ENCODE results near the gene PLTP. TPM values are rescaled to one million over a fixed set of nuclear protein-coding genes. Genes with fewer than 3 reads are reported as not detected.

PLTP gene
- total and polyA plus RNA-seq, 3 experiments from 2014 or later: 0.45 to 3.2 (median 2.5) TPM

DNA sequence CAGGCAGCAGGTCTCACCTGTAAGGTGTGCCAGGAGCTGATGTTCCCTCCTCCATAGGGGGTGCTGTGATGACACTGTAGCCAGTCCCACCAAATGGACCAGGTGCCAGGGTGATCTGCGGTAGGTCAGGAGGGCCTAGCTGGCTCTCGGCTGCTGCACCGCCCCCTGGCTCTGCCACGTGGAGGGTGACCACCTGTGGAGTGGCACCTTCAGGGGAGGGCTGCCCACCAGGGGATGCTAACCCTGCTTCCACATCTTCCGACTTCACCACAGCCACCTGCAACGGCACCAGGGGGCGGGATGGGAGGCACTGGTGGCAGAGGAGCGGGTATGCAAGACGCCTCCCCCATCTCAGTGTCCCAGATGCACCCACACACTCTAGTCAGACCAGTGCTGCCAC is 41.7 kb upstream of the PLTP start:
- no peak overlapping the region for H3K27ac ChIP-seq (ENCODE audit: low read depth, low read length)
- Mint-ChIP-seq H3K4me3 (no peak overlapping the region), H3K27me3 (no peaks in the 10 kb centered on the region), H3K9me3 (no peaks in the 10 kb centered on the region), H3K27ac (peak overlapping the region in 3 of 8 donors; percentile 25 to 66 (median 47)), H3K4me1 (peaks cover 4 to 11% (median 6%) of the 10 kb centered on the region in 3 donors), H3K36me3 (peaks cover 4 to 83% (median 6%) of the 10 kb centered on the region in 3 donors)
- POLR2A ChIA-PET: interaction anchor here (0.5 to 1.3 kb wide), 3 partner anchors 16 to 994 kb away, joined by 3 to 6 read pairs (median 3); partner anchors contain the start of gene TOMM34
- H3K9me3 ChIP-seq (ENCODE audit: low read length): no peaks in the 10 kb centered on the region
- CTCF ChIA-PET: interaction anchor here (0.6 to 1.0 kb wide), 2 partner anchors 17 to 155 kb away, joined by 3 to 4 read pairs; no protein-coding TSS in a partner anchor
- no peaks in the 10 kb centered on the region for H3K4me1 ChIP-seq (ENCODE audit: insufficient read depth, low read length)
- peak in 1 of 5 donors; percentile 45 for DNase-seq
- H3K4me3 ChIP-seq (ENCODE audit: low read length): no peak overlapping the region
- no peaks in the 10 kb centered on the region for H3K27me3 ChIP-seq (ENCODE audit: insufficient read depth, low read length, poor library complexity, severe bottlenecking)
- peaks cover 63% of the 10 kb centered on the region for H3K36me3 ChIP-seq (ENCODE audit: insufficient read depth, low read length)

DNA sequence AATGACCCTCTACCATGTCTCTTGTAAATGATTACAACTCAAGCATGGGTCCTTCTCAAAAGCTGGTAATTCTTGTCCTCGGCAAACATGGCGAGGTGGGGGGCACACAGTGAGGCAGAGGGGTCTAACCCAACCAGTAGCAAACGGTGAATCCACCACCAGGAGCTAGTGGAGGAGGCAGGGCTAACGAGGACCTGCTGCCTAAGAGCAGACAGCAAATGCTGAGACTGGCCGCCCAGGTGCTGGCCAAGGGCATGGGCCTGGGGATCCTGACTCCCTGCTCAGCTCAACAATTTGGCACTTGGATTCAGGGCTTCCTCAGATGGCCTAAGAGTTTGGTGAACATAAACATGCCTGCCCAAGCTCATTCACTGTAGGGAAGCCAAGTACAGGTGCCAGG is 40.9 kb upstream of the PLTP start:
- peak overlapping the region in 3 of 8 donors; percentile 40 to 56 (median 46) for H3K27ac Mint-ChIP-seq
- DNase-seq: no peak
- Histone ChIP-seq H3K36me3 (ENCODE audit: insufficient read depth, low read length) (peaks cover 63% of the 10 kb centered on the region), H3K4me1 (ENCODE audit: insufficient read depth, low read length) (no peaks in the 10 kb centered on the region), H3K9me3 (ENCODE audit: low read length) (no peaks in the 10 kb centered on the region), H3K4me3 (ENCODE audit: low read length) (no peak overlapping the region), H3K27ac (ENCODE audit: low read depth, low read length) (no peak overlapping the region), H3K27me3 (ENCODE audit: insufficient read depth, low read length, poor library complexity, severe bottlenecking) (no peaks in the 10 kb centered on the region)
- POLR2A ChIA-PET: interaction anchor here (0.5 to 1.3 kb wide), 4 partner anchors 17 to 19 kb away, joined by 3 read pairs; no protein-coding TSS in a partner anchor
- no peaks in the 10 kb centered on the region for H3K27me3 Mint-ChIP-seq
- H3K36me3 Mint-ChIP-seq: peaks cover 0 to 84% (median 4%) of the 10 kb centered on the region in 3 donors
- CTCF ChIA-PET: interaction anchor here (0.6 to 1.0 kb wide), 2 partner anchors 13 to 18 kb away, joined by 3 to 4 read pairs; no protein-coding TSS in a partner anchor
- peaks cover 4 to 11% (median 6%) of the 10 kb centered on the region in 3 donors for H3K4me1 Mint-ChIP-seq
- H3K9me3 Mint-ChIP-seq: no peaks in the 10 kb centered on the region
- no peak overlapping the region for H3K4me3 Mint-ChIP-seq

DNA sequence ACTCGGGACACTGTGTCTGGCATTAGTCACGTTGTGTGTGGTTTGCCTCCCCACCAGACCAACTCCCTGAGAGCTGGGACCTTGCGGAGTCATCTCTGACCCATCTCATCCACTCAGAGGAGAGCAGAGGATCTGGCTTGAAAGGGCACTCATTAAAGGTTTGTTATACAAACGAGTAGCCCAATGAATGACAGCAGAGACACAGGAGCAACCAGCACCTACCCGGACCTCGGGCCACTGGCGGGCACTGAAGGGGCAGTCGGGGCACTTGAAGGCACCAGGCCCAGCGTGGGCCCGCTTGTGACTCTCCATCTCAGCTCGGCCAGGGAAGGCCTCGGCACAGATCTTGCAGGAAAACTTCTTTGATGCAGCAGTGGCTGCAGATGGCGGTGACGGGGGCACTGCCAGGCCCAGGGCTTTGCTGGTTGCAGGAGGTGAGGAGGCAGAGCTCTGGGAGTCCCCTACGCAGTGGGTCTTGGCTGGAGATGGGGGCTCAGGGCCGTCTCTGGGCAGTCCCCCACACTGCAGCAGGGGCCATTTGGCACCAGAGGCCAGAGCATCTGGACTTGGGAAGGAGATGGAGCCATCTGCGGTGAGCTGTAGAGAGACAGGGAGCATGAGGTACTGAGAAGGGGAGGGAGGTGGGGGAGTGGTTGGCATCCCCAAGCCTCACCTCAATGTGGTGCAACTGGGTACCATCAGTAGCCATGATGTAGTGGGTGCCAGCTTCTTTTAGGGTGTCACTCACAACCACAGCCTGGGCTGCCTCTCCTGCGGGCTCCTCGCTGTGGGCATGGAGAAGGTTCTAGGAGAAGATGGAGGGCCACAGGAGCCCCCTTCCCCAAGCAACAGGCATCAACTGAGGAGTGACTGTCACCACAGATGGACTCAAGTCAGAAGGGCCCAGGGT is 40.2 kb upstream of the PLTP start:
- Histone ChIP-seq H3K27me3 (ENCODE audit: insufficient read depth, low read length, poor library complexity, severe bottlenecking) (no peaks in the 10 kb centered on the region), H3K27ac (ENCODE audit: low read depth, low read length) (no peak overlapping the region), H3K36me3 (ENCODE audit: insufficient read depth, low read length) (peaks cover 64% of the 10 kb centered on the region), H3K9me3 (ENCODE audit: low read length) (no peaks in the 10 kb centered on the region), H3K4me1 (ENCODE audit: insufficient read depth, low read length) (no peaks in the 10 kb centered on the region), H3K4me3 (ENCODE audit: low read length) (no peak overlapping the region)
- ChIA-PET CTCF (interaction anchor here (0.6 kb wide), 1 partner anchor 13 kb away, joined by 3 read pairs; no protein-coding TSS in a partner anchor), POLR2A (interaction anchor here (1.1 to 4.4 kb wide), 2 partner anchors 18 to 19 kb away, joined by 3 to 26 read pairs; partner anchors contain the start of gene PCIF1)
- peaks cover 0 to 84% (median 4%) of the 10 kb centered on the region in 3 donors for H3K36me3 Mint-ChIP-seq
- peak overlapping the region in 6 of 8 donors; percentile 57 to 91 (median 84) for H3K27ac Mint-ChIP-seq
- H3K27me3 Mint-ChIP-seq: no peaks in the 10 kb centered on the region
- peaks cover 4 to 11% (median 6%) of the 10 kb centered on the region in 3 donors for H3K4me1 Mint-ChIP-seq
- peak overlapping the region in 1 of 7 donors; percentile 3 for H3K4me3 Mint-ChIP-seq
- H3K9me3 Mint-ChIP-seq: no peaks in the 10 kb centered on the region
- no peak for DNase-seq

DNA sequence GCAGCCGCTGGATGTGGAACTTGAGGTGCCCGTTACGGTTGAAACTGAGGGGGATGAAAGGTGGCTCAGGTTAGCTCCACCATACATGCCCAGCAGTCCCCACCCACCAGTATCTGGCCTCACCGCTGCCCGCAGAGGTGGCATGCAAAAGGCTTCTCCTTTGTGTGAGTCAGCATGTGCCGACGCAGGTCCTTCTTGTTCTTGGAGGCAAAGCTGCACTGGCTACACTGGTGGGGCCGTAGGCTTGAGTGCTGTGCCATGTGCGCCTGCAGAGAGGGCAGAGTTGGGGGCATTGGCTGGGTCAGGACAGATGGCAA is 38.3 kb upstream of the PLTP start:
- Histone ChIP-seq H3K9me3 (ENCODE audit: low read length) (no peaks in the 10 kb centered on the region), H3K27me3 (ENCODE audit: insufficient read depth, low read length, poor library complexity, severe bottlenecking) (no peaks in the 10 kb centered on the region), H3K36me3 (ENCODE audit: insufficient read depth, low read length) (peaks cover 73% of the 10 kb centered on the region), H3K4me1 (ENCODE audit: insufficient read depth, low read length) (peaks cover 10% of the 10 kb centered on the region), H3K27ac (ENCODE audit: low read depth, low read length) (no peak overlapping the region), H3K4me3 (ENCODE audit: low read length) (no peak overlapping the region)
- POLR2A ChIA-PET: interaction anchor here (1.9 to 4.4 kb wide), 2 partner anchors 16 to 20 kb away, joined by 11 to 26 read pairs; partner anchors contain the start of gene PCIF1
- Mint-ChIP-seq H3K4me1 (peaks cover 8 to 23% (median 14%) of the 10 kb centered on the region in 3 donors), H3K4me3 (no peak overlapping the region), H3K9me3 (no peaks in the 10 kb centered on the region), H3K36me3 (peaks cover 0 to 89% (median 4%) of the 10 kb centered on the region in 3 donors), H3K27ac (peak overlapping the region in 1 of 8 donors; percentile 15), H3K27me3 (no peaks in the 10 kb centered on the region)
- no peak for DNase-seq
- CTCF ChIA-PET: interaction anchor here (1.0 to 1.3 kb wide), 2 partner anchors 20 to 23 kb away, joined by 3 to 6 read pairs; no protein-coding TSS in a partner anchor

DNA sequence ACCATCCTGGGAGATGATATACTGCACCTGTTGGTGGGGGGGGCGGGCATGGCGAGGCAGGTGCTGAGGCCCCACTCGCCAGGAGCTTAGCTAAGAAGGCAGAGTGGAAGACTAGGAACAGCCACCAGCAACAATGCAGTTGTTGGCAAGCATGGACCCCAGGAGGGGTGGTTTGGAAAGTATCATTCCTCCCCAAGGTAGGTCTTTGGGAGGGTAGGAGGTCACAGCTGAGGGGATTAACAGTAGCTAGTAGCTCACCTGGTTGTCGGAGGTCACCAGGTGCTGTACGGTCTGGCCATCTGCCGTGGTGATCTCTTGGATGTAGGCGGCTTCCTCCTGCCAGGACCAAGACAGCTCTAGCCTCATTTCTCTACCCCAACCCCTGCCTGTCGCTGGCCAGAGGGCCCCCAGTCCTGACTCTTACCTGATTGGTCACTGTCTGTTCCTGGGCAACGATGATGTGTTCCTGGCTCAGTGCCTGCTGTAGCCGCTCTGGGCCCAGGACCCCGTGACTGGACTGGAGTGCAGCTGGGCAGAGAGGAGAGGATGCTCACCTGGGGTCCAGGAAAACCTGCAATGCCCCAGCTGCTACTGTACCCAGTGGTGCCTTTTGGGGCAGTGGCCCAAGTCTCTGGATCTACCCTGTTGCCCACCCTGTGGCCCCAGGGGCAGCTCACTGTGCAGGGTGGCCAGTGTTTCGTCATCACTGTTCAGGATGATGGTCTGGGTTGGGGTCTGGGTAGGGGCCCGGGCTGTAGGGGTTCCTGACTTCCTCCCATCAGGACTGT is 37.8 kb upstream of the PLTP start:
- no peak overlapping the region for H3K4me3 ChIP-seq (ENCODE audit: low read length)
- H3K27ac ChIP-seq (ENCODE audit: low read depth, low read length): no peak overlapping the region
- H3K9me3 ChIP-seq (ENCODE audit: low read length): no peaks in the 10 kb centered on the region
- H3K27me3 ChIP-seq (ENCODE audit: insufficient read depth, low read length, poor library complexity, severe bottlenecking): no peaks in the 10 kb centered on the region
- peaks cover 8 to 23% (median 18%) of the 10 kb centered on the region in 3 donors for H3K4me1 Mint-ChIP-seq
- no peak for DNase-seq
- peaks cover 78% of the 10 kb centered on the region for H3K36me3 ChIP-seq (ENCODE audit: insufficient read depth, low read length)
- POLR2A ChIA-PET: interaction anchor here (0.5 to 4.4 kb wide), 4 partner anchors 15 to 21 kb away, joined by 6 to 26 read pairs (median 12); partner anchors contain the start of gene PCIF1
- peak overlapping the region in 6 of 8 donors; percentile 12 to 85 (median 56) for H3K27ac Mint-ChIP-seq
- H3K9me3 Mint-ChIP-seq: no peaks in the 10 kb centered on the region
- CTCF ChIA-PET: interaction anchor here (0.9 to 1.3 kb wide), 4 partner anchors 16 to 151 kb away, joined by 3 to 6 read pairs (median 4); partner anchors contain the start of gene PCIF1
- peaks cover 0 to 95% (median 4%) of the 10 kb centered on the region in 3 donors for H3K36me3 Mint-ChIP-seq
- H3K4me3 Mint-ChIP-seq: no peak overlapping the region
- peaks cover 10% of the 10 kb centered on the region for H3K4me1 ChIP-seq (ENCODE audit: insufficient read depth, low read length)
- no peaks in the 10 kb centered on the region for H3K27me3 Mint-ChIP-seq

DNA sequence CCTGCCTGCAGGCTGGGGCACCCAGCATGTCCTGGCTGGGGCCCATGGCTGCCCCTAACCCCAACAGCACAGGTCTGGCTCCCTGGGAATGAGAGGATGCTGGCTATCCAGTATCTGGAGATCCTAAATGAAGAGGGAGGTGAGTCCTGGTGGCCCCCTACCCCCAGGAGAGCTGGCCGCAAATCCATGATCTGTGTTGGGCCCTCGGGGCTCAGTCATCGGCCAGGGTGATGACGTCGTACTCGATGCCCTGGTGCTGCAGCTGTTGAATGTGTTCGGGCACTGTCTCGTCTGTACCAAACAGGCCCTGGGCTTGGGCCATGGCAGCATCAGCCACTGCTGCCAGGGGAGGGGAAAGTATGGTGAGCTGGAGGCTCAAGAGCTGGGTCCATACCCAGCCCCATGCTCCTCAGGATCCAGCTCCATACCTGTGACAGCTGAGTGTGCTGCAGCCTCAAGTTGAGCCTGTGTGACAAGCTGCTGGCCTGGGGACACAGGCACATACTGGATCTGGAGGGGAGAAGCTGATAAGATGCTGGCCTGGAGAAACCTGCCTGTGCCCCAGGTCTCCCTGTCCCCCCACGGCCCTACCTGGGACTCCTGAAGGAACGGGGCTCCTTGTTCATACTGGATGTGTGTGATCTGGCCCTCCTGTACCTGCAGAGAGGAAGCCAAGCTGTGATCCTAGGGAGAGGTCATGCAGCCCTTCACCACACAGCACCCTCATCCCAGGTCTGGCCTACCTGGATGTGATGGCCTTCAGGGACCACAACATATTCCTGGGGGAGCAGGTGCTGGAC is 37.0 kb upstream of the PLTP start:
- DNase-seq: no peak
- H3K4me3 Mint-ChIP-seq: no peak overlapping the region
- H3K4me1 Mint-ChIP-seq: peaks cover 8 to 30% (median 19%) of the 10 kb centered on the region in 3 donors
- Histone ChIP-seq H3K27me3 (ENCODE audit: insufficient read depth, low read length, poor library complexity, severe bottlenecking) (no peaks in the 10 kb centered on the region), H3K4me1 (ENCODE audit: insufficient read depth, low read length) (peaks cover 10% of the 10 kb centered on the region), H3K36me3 (ENCODE audit: insufficient read depth, low read length) (peaks cover 86% of the 10 kb centered on the region), H3K27ac (ENCODE audit: low read depth, low read length) (no peak overlapping the region), H3K9me3 (ENCODE audit: low read length) (no peaks in the 10 kb centered on the region), H3K4me3 (ENCODE audit: low read length) (no peak overlapping the region)
- H3K27me3 Mint-ChIP-seq: no peaks in the 10 kb centered on the region
- peak overlapping the region in 5 of 8 donors; percentile 12 to 85 (median 66) for H3K27ac Mint-ChIP-seq
- ChIA-PET POLR2A (interaction anchor here (0.5 to 4.4 kb wide), 3 partner anchors 15 to 21 kb away, joined by 6 to 26 read pairs (median 14); partner anchors contain the start of gene PCIF1), CTCF (interaction anchor here (0.7 to 1.3 kb wide), 4 partner anchors 15 to 150 kb away, joined by 3 to 6 read pairs (median 4); partner anchors contain the start of gene PCIF1)
- peaks cover 4 to 99% (median 7%) of the 10 kb centered on the region in 3 donors for H3K36me3 Mint-ChIP-seq
- no peaks in the 10 kb centered on the region for H3K9me3 Mint-ChIP-seq
